ENCODE measurements around the gene NUP188. TPM values are rescaled to one million over a fixed set of nuclear protein-coding genes. Genes with fewer than 3 reads are reported as not detected.

NUP188 gene
- total and polyA plus RNA-seq, 10 of the 15 experiments (the other 5 are each of a cell fraction or from before 2014, with no cell fraction given): 1.4 to 73.7 (median 48.9) TPM

DNA sequence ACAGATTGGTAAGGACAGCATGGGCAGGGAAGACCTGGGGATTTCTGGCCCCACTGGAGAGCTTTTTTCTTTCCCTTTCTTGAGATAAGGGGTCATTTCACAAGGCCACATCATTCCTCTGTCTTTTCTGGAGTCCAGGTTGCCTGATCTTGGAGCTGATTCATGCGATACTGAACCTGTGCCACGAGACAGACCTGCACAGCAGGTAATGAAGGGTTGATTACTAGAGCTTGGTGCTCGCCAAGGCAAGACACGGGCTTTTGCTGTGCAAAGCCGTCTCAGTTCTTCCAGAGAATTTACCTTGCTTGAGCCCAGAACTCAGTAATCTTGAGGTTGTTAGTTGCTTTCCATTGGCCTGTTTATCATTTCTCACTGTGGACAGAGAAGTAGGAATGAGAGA is 39.2 kb downstream of the NUP188 start (continued):
- TF ChIP-seq ZNF274 (IDR thresholded peaks at IDR 0.05; ENCODE audit: insufficient read depth, insufficient read length) (no peak), E2F8 (IDR thresholded peaks at IDR 0.05; ENCODE audit: low read depth, partially characterized antibody) (no peak), JUND (IDR thresholded peaks at IDR 0.05; ENCODE audit: low read depth, low read length) (no peak), NR2C1 (IDR thresholded peaks at IDR 0.05) (no peak), SUPT20H (IDR thresholded peaks at IDR 0.05; ENCODE audit: borderline replicate concordance, control insufficient read depth, low read depth, low read length) (no peak)

DNA sequence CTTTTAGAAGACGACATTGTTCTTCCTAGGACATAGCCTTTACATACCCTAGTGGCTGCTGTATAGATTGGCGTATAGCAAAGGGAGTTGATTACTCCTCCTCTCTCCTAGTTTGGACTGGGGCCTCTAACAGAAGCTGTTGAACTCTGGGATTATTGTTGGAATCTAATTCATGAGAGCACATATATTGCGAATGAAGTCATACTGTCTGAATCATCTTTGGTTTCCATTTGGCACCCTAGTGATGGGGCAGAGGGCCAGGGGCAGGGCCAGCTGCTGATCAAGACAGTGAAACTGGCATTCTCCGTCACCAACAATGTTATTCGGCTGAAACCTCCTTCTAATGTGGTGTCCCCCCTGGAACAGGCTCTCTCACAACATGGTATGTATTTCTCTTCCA is 40.3 kb downstream of the NUP188 start:
- no peaks in the 10 kb centered on the region for H3K79me2 ChIP-seq (ENCODE audit: control insufficient read depth, insufficient read depth, low read length)
- H3K27me3 ChIP-seq (replicated peaks in 1 of 2; ENCODE audit: control insufficient read depth in 2 of 2, insufficient read depth in 2 of 2, low read length in 1 of 2): no peaks in the 10 kb centered on the region
- TF ChIP-seq FOXK2 (IDR thresholded peaks at IDR 0.05) (no peak), CEBPZ (IDR thresholded peaks at IDR 0.05; ENCODE audit: low read depth, low read length) (no peak)
- DNase-seq (ENCODE audit: low read depth, low spot score) (no peak), ATAC-seq (no peak), FAIRE-seq (no peak)
- BruUV-seq (replicated peaks): no TSS peak
- no peak overlapping the region for H3K9ac ChIP-seq (ENCODE audit: control insufficient read depth, insufficient read depth, low read length)
- no peak overlapping the region for H3K4me2 ChIP-seq (ENCODE audit: control insufficient read depth, insufficient read depth)
- WGBS (ENCODE audit: insufficient coverage, insufficient replicate concordance, low lambda C conversion rate, missing lambda C conversion rate): 95% methylated on average over 5 of the region's 5 CpGs
- H3K9me3 ChIP-seq (replicated peaks; ENCODE audit: control insufficient read depth, insufficient read depth, low read length): no peaks in the 10 kb centered on the region
- peaks cover 17 to 37% of the 10 kb centered on the region in 2 experiments for H3K36me3 ChIP-seq (ENCODE audit: control insufficient read depth in 2 of 2, insufficient read depth in 2 of 2, low read length in 1 of 2)
- ChIA-PET SMC1A (ENCODE audit: uncharacterized antibody, unreplicated experiment) (interaction anchor here (1.2 kb wide), 1 partner anchor 39 kb away, joined by 3 read pairs; no protein-coding TSS in a partner anchor), CTCF (no interaction called here), POLR2A (interaction anchor here (0.6 to 1.2 kb wide), 3 partner anchors 39 to 1025 kb away, joined by 3 to 6 read pairs (median 5); no protein-coding TSS in a partner anchor), RAD21 (ENCODE audit: unreplicated experiment) (no interaction called here)
- intact Hi-C loops (cut with micrococcal nuclease; ENCODE audit: unreplicated experiment): no loop called here
- H3K4me1 ChIP-seq (ENCODE audit: control insufficient read depth, insufficient read depth, low read length): no peaks in the 10 kb centered on the region
- no peak overlapping the region for H2AFZ ChIP-seq (ENCODE audit: control insufficient read depth, low read depth, low read length)
- H3K4me3 ChIP-seq: no peak overlapping the region
- no peak overlapping the region for H3K27ac ChIP-seq (ENCODE audit: control insufficient read depth, insufficient read depth)
- in situ Hi-C loops (cut with MboI): no loop called here
- H4K20me1 ChIP-seq (ENCODE audit: control insufficient read depth, insufficient read depth): no peaks in the 10 kb centered on the region

All from GM12878 (cell line).